Activated CD4-positive, alpha-beta T cell treated with anti-CD3 and anti-CD28 coated beads for 48 hours (primary cell): ENCODE results near the gene CPAMD8.

Experiments
- DNase-seq: peaks from one replicate; pipeline ENCODE4 v3.0.0-alpha.2; 2020

CPAMD8 gene

GRCh38 chr19:16914421-16914820 lies 112.2 kb downstream of the CPAMD8 start:
- DNase-seq: no peak

GRCh38 chr19:16912780-16913179 lies 113.8 kb downstream of the CPAMD8 start:
- DNase-seq: no peak

GRCh38 chr19:16911046-16911445 lies 115.6 kb downstream of the CPAMD8 start:
- DNase-seq: no peak

- no peak for DNase-seq
Measured at GRCh38 chr19:16908759-16909158, 117.9 kb downstream of the CPAMD8 start.

- no peak for DNase-seq
Measured at GRCh38 chr19:16904599-16904998, 122.0 kb downstream of the CPAMD8 start.

- DNase-seq: no peak
Measured at GRCh38 chr19:16903347-16903746, 123.3 kb downstream of the CPAMD8 start.

GRCh38 chr19:16902545-16902944 lies 124.1 kb downstream of the CPAMD8 start:
- no peak for DNase-seq

- DNase-seq: no peak
Measured at GRCh38 chr19:16901491-16902175, 125.0 kb downstream of the CPAMD8 start.

- DNase-seq: peak; percentile 58
Measured at GRCh38 chr19:16899566-16900075, 127.0 kb downstream of the CPAMD8 start.

- no peak for DNase-seq
Measured at GRCh38 chr19:16898361-16899015, 128.1 kb downstream of the CPAMD8 start.

GRCh38 chr19:16897856-16898161 lies 128.8 kb downstream of the CPAMD8 start:
- DNase-seq: no peak

GRCh38 chr19:16897029-16897855 lies 129.4 kb downstream of the CPAMD8 start:
- DNase-seq: peak; percentile 78

- DNase-seq: no peak
Measured at GRCh38 chr19:16896146-16897028, 130.2 kb downstream of the CPAMD8 start.

- DNase-seq: no peak
Measured at GRCh38 chr19:16895467-16896145, 131.0 kb downstream of the CPAMD8 start.

GRCh38 chr19:16894080-16894479 lies 132.5 kb downstream of the CPAMD8 start:
- DNase-seq: no peak

- DNase-seq: no peak
Measured at GRCh38 chr19:16893686-16893989, 133.0 kb downstream of the CPAMD8 start.

- DNase-seq: no peak
Measured at GRCh38 chr19:16892868-16893685, 133.5 kb downstream of the CPAMD8 start.

GRCh38 chr19:16892436-16892835 lies 134.2 kb downstream of the CPAMD8 start:
- no peak for DNase-seq

GRCh38 chr19:16891696-16892382 lies 134.8 kb downstream of the CPAMD8 start:
- DNase-seq: no peak

GRCh38 chr19:16890461-16891184 lies 136.0 kb downstream of the CPAMD8 start:
- DNase-seq: no peak
